HG02970 (cell line): Measurements from ENCODE around the gene SSBP3.
"Not testable (repeated sequence)": the region's sequence is repeated elsewhere in the genome, so short reads cannot be mapped to it uniquely, and the experiment has no call there.

Experiments
- ATAC-seq: cut with Tn5 transposase; IDR thresholded peaks from one replicate; pipeline ENCODE4 v1.9.1; 2021; ENCODE audit warnings: mild to moderate bottlenecking, moderate library complexity, moderate number of reproducible peaks; ENCODE audit not compliant: unreplicated experiment, low FRiP score

SSBP3 gene

DNA sequence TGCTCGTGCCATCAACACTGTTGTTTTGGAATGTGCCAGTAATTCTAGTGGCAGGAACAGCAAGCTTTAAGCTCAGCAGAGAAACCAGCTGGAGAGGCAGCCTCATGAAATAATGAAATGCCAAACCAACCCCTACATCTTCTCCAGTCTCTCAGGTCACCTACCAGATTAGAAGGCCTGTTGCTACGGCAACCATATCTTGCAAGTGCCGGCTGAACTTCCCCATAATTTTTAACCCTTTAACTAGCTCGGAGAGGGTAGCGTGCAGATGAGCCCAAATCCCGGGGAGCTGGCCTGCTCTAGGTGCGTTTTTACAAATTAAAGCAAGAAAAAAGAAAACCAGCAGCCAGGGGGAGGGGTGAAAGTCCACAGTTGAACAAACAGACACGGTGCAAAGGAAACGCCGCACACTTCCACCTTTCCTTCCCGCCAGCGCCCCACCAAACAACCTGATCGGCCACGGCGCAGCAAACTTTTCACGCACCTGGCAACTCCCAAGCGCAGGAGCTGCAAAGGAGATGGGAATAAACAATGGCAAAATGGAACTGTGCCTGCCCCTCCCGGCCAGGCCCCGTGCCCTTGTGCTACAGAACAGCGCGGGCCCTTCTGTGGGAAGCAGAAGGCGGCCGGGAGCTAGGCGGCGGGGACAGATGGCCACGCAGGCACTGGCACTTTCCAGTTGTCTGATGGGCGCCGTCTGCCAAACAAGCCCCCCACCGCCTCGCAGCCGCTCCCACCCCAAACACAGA, 50.1 kb downstream of the SSBP3 start:
- no peak for ATAC-seq

DNA sequence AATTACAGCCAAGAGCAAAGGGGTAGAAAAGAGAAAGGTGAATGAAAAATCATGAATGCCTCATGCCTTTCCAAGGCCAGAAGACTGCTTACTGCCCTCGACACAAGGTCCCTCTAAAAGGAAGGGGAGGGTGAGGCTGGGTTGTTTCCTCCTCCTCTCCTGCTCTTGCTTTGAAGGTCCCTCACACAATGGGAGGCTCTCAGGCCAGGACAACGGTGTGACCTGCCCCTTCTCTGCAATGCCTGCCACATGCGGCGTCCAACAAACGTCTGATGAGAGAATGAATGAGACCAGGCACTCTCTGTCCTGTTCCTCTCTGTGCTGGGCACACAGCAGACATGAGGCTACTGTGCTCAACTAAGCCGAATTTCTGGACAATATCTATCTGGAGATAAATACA, 51.3 kb downstream of the SSBP3 start:
- no peak for ATAC-seq

DNA sequence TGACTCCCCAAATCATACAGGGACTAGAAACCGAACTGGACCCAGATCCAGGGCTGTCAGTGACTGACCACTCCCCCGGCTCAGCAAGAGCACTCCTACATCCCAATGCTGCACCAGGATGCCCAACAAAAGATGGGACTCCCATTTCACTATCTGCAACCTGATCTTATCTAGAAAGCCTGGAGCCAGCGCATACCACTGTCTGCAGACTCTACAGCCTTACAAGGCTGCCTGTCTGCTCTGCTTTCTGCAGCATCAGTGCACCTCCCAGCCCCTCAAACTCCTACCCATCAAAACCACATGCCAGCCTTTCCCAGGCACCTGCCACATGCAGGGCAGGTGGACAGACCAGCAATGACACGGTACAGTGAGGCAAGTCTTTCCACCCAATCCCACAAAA, 52.2 kb downstream of the SSBP3 start:
- no peak for ATAC-seq

DNA sequence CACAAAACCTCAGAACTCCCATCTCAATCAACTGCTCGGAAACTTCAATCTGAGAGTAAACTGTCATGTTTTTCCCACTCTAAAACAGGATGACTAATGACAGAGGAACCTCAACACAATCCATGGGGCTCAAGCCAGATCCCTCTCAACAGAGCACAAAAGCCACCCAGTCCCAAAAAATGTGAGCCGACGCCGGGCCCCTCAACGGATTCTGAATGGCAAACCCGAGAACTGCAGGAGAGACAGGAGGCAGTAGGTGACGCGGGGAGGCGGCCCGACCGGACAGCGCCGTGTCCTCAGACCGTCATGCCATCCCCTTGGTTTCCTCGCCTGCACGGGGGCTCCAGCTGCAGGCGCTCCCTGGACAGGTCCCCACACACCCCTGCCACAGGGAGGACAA, 53.4 kb downstream of the SSBP3 start:
- no peak for ATAC-seq

DNA sequence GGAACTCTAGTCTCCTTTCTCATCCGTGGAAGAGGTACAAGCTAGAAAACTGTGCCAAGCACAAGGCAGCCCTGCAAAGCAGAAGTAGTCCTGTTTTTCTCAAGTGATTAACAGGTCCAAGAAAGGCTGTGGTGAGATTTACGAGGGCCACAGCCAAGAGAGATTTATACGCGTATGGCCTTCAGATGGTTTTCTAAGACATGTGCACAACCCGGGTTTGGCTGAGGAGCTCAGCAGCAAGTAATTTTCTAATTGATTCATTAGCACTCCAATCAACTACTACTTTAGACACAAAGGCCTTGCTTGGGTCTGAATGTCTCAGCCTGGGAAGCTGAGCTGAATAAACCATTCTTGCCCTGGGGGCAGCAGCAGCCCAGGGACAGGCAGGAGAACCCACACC, 55.8 kb downstream of the SSBP3 start:
- no peak for ATAC-seq

DNA sequence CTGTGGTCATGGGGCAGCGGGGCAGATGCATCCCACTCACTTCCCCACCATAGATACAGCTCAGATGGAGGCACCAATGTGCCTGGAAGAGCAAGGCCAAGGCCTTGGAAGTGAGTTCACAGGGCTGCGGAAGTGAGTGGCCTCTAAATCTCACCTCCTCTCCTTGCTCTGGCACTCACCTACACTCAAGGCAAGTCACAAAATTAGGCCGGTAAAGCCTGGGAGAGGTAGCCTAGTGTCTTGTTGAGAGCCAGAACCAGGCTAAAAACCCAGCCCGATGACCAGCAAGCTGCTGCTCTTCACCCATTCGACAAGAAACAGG, 57.5 kb downstream of the SSBP3 start:
- no peak for ATAC-seq

DNA sequence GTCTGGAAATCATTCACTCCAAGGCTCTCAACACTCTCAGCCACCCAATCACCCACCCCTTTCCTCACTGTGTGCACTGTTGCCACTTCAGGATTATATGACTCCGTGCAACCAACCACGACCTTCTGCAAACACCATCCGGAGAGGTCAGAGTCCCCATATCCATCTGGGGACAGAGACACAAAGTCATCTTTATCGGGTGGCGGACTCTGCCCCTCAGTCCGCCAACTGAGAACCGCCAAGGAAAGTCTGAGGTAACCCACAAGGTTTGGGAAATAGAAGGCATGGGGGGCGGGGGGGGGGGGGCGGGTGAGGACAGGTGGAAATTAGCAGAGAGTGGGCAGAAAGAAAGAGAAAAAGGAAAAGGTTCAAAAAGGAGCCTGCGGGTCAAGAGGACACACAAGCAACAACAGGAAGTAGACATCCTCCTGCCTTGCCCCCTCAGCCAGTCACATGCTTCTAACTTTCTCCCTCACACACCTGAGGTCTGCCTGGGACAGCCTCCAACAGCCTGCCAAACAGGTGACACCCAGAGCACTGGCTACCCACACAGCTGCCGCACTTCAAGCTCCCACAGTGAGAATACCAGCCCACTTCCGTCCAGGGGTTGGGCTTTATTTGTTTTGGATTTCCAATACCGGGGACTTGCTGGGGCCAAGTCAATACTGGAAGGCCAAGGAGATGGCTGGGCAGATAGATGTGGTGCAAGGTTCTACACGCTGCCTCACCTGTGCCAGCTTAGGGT, 58.1 kb downstream of the SSBP3 start:
- ATAC-seq: no peak

DNA sequence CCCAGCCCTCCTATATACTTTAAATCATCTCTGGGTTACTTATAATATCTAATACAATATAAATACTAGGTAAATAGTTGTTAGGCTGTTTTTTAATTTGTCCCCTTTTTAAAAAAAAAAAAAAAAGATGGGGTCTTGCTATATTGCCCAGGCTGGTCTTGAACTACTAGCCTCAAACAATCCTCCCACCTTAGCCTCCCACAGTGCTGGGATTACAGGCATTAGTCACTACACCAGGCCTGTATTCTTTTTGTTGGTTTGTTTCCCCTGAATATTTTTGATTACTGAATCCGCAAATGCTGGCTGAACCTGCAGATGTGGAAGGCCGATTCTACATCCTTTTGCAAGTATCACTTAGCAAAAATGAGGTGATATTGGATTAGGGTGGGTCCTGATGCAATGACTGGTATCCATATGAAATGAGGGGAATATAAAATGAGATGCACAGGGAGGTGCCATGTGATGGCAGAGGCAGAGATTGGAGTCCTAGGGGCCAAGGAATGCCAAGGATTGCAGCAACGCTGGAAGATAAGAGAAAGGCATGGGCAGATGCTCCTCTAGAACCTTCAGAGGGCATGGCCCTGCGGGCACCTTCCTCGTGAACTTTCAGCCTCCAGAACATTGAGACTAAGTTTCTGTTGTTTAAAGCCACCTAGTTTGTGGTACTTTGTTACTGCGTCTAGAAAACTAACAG, 58.8 kb downstream of the SSBP3 start:
- no peak for ATAC-seq

DNA sequence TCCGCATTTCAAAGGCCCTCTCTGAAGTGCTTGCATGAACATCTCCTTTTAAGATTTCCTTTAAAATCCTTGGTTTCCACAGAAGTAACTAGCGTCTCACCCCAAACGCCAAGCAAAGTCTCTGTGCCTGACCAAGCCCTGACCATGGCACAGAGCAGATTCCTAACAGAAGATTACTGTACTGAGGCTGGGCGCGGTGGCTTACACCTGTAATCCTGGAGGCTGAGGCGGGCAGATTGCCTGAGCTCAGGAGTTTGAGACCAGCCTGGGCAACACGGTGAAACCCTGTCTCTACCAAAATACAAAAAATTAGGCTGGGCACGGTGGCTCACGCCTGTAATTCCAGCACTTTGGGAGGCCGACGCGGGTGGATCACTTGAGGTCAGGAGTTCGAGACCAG, 60.6 kb downstream of the SSBP3 start:
- not testable (repeated sequence) for ATAC-seq

DNA sequence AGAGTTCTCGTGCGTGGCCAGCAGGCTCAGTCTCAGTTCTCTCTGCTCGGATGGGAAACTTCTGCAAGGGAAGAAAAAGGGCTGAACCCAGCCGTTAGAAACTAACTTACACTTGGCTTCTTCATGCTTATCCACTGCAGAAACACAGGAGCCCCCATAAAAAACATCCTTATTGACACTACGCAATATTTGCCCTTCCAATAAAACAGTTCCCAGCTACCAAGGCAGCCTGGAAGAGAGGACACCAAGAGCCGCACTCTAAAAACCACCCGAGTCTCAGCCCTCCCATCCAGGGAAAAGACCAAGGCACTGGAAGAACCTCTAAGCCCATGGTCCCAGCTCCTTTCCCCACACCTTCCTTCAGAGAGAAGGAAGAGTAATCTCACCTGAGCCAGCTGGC, 61.1 kb downstream of the SSBP3 start:
- ATAC-seq: no peak

DNA sequence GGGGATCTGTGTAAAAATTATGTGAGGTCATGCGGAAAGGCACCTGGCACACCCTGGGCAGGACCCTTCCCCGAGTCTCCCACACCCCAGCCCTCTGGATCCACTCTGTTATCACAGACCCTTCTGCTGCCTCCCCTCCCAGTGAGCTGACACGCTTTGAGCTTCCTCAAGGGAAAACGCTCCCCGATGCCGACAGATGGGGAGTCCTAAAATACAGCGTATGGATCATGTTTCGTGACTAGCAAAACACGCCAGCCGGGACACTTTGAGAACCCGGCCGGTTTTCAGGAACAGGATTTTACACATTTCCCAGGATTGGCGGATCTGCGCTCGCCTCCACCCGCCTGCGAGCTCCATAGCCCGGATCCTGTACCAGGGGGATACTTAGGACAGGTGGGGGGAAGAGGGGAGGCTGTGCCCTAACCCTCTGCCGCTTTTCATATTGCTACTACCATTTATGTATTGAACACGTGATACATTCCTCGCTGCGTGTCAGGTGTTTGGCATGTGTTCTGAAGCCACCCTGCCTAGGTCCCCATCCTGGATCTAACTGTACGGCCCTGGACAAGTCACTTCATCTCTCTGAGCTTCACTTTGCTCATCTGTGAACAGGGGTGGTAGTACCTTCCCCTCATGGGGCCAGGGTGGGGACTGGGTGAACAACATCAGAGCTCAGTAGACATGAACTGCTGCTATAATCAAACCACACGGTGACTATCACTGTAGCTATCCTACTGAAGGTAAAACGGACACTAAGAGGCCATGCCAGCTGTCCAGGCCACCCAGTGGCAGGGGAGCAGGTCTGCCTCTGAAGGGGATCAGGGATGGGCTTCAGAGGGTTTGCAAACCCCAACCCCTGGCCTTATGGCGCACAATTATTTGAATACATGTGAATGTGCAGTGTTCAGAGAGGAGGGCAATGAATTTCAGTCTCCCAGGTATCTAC, 63.2 kb downstream of the SSBP3 start:
- ATAC-seq: no peak

DNA sequence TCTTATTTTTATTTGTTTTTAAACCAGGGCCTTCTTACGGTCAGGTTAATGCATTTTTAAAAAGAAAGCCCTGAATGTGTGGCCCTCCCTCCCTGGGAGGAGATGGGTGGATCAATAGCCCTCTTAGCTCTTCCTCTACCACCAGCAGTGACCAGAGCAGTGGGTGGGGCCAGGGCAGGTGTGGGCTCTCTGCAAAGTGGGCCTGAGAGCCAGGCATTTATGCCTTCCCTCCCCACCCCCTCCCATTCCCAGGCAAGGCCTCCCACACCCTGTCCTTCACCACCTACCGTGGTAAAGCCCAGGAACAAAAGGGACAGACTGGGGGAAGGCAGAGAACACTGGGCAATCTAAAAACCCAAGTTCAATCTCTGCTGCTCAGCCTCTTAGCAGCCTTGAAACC, 63.9 kb downstream of the SSBP3 start:
- no peak for ATAC-seq

DNA sequence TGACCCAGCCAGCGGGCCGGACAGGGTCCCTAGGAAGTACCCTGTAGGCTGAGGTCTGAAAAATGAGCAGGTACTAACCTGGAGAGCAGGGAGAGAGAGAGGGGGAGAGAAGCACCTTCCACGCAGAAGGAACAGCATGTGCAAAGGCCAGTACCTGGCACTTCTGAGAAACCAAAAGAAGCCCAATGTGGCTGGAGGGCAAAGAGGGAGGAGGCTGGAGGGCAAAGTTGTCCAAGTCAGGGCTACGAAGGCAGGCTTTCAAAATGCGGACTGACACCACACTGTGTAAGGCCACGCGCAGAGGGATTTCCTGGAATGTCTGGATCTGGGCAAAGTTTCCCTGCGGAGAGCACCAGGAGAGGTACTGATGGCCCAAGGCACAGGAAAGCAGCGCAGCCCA, 64.4 kb downstream of the SSBP3 start:
- ATAC-seq: no peak

DNA sequence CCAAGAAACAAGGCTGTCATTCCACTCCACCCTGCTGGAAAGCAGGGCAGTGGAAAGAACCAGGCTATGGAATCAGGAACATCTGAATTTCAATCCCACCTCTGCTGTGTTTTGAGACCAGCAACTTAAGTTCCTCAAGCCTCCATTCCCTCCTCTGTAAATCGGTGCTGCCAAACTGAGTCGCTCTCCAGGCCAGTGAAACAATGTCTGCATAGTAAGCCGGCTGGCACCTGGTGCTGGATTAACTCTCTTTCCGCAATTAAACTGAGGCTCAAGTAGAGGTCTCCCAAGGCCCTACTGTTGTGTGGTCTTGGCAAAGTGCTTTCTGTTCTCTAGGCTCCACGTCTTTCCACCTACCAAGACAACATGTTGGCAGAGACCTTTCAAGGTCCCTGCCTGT, 65.3 kb downstream of the SSBP3 start:
- ATAC-seq: no peak

DNA sequence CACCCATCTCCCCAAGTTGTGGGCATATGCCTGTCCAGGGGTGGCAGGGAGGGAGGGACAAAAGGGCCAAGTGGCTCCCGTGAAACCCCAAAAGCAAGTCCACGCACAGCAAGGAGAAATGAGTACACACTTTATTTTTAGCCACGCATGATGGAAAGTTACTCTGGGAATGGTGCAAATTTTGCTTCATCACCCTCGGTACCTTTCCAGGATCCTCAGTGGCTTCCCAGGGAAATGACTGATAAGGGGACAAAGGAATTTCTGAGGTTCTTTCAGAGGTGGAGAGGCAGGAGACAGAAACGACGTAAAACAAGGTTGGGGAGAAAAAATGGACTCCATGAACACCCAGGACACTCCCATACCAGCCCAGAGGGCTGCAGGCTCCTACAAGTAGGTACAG, 65.8 kb downstream of the SSBP3 start:
- ATAC-seq: no peak

DNA sequence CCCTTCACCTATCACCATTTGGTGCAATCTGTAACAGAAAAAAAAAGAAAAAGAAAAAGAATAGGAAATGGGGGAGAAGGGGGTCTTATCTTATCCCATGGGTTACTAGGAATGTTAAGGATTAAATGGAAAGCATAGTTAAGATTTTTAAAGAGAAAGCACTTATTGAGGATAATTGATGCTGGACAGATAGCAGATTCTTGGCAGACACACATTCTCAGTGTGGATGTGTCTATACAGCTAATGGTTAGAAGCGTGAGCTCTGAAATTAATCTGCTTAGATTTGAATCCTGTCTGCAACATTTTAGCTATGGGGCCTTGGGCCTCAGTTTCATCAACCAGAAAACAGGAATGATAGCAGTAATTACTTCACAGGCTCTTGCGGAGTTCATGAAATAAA, 67.1 kb downstream of the SSBP3 start:
- ATAC-seq: no peak

DNA sequence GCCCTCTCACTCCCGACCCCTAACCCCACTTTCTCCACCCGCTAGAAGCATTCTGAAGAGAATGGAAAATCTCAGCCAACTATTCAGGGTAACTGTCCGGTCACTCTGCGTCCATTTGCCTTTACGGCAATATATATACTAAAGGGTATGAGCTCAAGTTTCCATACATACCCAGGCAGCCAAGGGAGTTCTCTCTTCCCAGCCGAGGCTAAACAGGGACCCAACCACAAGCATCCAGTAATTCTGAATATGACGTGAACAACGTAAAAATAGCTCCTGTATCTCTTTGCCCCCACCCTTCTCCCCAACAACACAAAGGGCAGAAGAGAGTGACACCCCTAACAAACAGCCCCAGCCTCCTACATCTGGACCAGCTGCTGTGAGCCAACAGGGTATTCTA, 67.7 kb downstream of the SSBP3 start:
- ATAC-seq: no peak

DNA sequence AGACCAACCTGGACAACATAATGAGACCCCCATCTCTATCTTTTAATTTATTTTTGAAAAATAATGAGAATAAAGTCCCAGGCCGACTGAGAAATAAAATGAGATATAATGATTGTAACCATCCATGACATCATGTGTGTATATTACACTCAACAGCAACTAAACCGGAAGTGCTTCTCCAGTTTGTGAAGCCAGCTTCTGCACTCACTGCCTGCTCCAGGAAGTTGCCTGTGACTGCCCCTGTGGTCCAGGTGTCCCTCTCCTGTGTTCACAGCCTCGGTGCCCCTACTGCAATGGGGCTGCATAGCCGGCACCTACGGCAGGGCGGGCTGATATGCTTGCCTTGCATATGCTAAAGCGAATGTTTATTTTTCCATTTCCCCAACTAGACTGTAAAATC, 68.3 kb downstream of the SSBP3 start:
- ATAC-seq: no peak

DNA sequence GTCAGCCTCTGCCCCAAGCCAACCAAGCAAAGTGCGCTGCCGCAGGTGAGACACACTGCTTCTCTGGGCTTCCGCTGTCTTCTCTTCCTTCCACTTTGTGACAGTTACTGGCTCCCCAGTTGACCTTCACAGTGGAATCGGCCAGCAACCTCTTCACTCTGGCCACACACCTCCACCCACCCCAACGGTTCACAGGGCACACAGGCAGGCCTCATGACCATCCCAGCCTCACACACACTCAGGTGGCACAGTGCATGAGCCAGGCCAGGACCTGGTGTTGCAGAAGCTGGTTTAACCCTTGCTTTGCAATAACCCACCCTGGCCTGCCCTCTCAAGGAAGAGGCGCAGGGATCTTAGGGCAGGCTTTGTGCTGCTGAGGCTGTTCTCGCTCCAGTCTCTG, 69.2 kb downstream of the SSBP3 start:
- no peak for ATAC-seq

DNA sequence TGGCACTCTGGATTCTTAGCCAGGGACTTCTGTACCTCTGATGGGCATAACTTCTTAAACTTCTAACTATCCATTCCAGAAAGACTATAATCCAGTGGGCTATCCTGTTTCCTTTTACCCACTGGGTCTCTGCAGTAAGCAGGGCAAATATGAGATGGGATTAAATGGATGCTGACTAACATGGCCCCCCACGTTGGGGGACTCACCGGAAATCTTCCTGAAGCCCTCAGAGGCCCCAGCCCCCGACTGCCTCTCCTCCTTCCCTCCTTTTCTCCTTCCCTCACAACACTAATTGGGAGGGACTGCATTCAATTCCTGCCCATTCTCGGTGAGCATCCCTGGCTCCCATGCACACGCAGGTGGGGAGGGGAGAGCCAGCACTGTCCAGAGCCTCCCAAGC, 70.1 kb downstream of the SSBP3 start:
- ATAC-seq: no peak

DNA sequence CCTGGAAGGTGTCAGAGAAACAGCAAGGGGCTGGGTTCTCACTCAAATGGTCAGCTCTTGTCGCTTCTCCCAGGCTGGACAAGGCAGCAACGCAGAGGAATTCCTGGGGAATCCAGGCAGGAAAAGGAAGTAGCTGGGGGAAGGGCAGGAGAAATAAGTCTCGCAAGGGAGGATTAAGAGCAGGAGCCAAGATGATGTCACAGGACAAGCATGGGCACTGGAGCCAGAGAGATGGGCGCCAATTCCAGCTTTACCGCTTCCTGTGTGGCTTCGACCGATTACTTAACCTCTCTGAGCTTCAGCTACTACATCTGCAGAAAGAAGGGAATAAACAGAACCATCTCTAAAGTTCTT, 70.5 kb downstream of the SSBP3 start:
- ATAC-seq: no peak
